Measurements from ENCODE around the gene ANAPC1. TPM values are rescaled to one million over a fixed set of nuclear protein-coding genes. Genes with fewer than 3 reads are reported as not detected.
A peak's percentile ranks its signal among the peaks of the same experiment; 100 is the strongest.
"Not testable (repeated sequence)": the region's sequence is repeated elsewhere in the genome, so short reads cannot be mapped to it uniquely, and the experiment has no call there.

ANAPC1 gene
- total RNA-seq, 1 donor from 2014 or later = 60.6 TPM

- not testable (repeated sequence) for H3K27me3 ChIP-seq (ENCODE audit: control insufficient read depth, insufficient read depth, low read length); FAIRE-seq; H3K4me3 ChIP-seq (ENCODE audit: low read depth, low read length); DNase-seq (ENCODE audit: low read depth); H3K36me3 ChIP-seq (ENCODE audit: control insufficient read depth, insufficient read depth, low read length)
- TF ChIP-seq CTCF (IDR thresholded peaks at IDR 0.05; ENCODE audit: insufficient read depth, low read length, severe bottlenecking) = peak; percentile 4
Observed at GRCh38 chr2:111812970-111813622, 70.9 kb downstream of the ANAPC1 start.

- DNase-seq (ENCODE audit: low read depth); FAIRE-seq; H3K27me3 ChIP-seq (ENCODE audit: control insufficient read depth, insufficient read depth, low read length): not testable (repeated sequence)
Observed at GRCh38 chr2:111790633-111791032, 93.4 kb downstream of the ANAPC1 start.

GRCh38 chr2:111784081-111784480 lies 99.9 kb downstream of the ANAPC1 start:
- not testable (repeated sequence) for H3K4me3 ChIP-seq (ENCODE audit: low read depth, low read length); FAIRE-seq; H3K27me3 ChIP-seq (ENCODE audit: control insufficient read depth, insufficient read depth, low read length); H3K36me3 ChIP-seq (ENCODE audit: control insufficient read depth, insufficient read depth, low read length); DNase-seq (ENCODE audit: low read depth)

More at GRCh38 chr2:111790633-111791032, 93.4 kb downstream of the ANAPC1 start:
- H3K4me3 ChIP-seq (ENCODE audit: low read depth, low read length); H3K36me3 ChIP-seq (ENCODE audit: control insufficient read depth, insufficient read depth, low read length): not testable (repeated sequence)

- FAIRE-seq; H3K36me3 ChIP-seq (ENCODE audit: control insufficient read depth, insufficient read depth, low read length); H3K4me3 ChIP-seq (ENCODE audit: low read depth, low read length); DNase-seq (ENCODE audit: low read depth); H3K27me3 ChIP-seq (ENCODE audit: control insufficient read depth, insufficient read depth, low read length): not testable (repeated sequence)
Observed at GRCh38 chr2:111782195-111782594, 101.8 kb downstream of the ANAPC1 start.

- not testable (repeated sequence) for H3K27me3 ChIP-seq (ENCODE audit: control insufficient read depth, insufficient read depth, low read length); DNase-seq (ENCODE audit: low read depth); H3K4me3 ChIP-seq (ENCODE audit: low read depth, low read length); H3K36me3 ChIP-seq (ENCODE audit: control insufficient read depth, insufficient read depth, low read length); FAIRE-seq
Observed at GRCh38 chr2:111781443-111782094, 102.4 kb downstream of the ANAPC1 start.

GRCh38 chr2:111777155-111777554 lies 106.8 kb downstream of the ANAPC1 start:
- not testable (repeated sequence) for FAIRE-seq; DNase-seq (ENCODE audit: low read depth); H3K4me3 ChIP-seq (ENCODE audit: low read depth, low read length)

GRCh38 chr2:111776296-111776695 lies 107.7 kb downstream of the ANAPC1 start:
- H3K4me3 ChIP-seq (ENCODE audit: low read depth, low read length); FAIRE-seq; H3K36me3 ChIP-seq (ENCODE audit: control insufficient read depth, insufficient read depth, low read length); DNase-seq (ENCODE audit: low read depth); H3K27me3 ChIP-seq (ENCODE audit: control insufficient read depth, insufficient read depth, low read length): not testable (repeated sequence)

More at GRCh38 chr2:111777155-111777554, 106.8 kb downstream of the ANAPC1 start:
- H3K27me3 ChIP-seq (ENCODE audit: control insufficient read depth, insufficient read depth, low read length); H3K36me3 ChIP-seq (ENCODE audit: control insufficient read depth, insufficient read depth, low read length): not testable (repeated sequence)

GRCh38 chr2:111772180-111772579 lies 111.8 kb downstream of the ANAPC1 start:
- DNase-seq (ENCODE audit: low read depth); FAIRE-seq; H3K4me3 ChIP-seq (ENCODE audit: low read depth, low read length); H3K36me3 ChIP-seq (ENCODE audit: control insufficient read depth, insufficient read depth, low read length); H3K27me3 ChIP-seq (ENCODE audit: control insufficient read depth, insufficient read depth, low read length): not testable (repeated sequence)

- not testable (repeated sequence) for DNase-seq (ENCODE audit: low read depth); FAIRE-seq; H3K36me3 ChIP-seq (ENCODE audit: control insufficient read depth, insufficient read depth, low read length); H3K4me3 ChIP-seq (ENCODE audit: low read depth, low read length); H3K27me3 ChIP-seq (ENCODE audit: control insufficient read depth, insufficient read depth, low read length)
Observed at GRCh38 chr2:111770916-111771658, 112.9 kb downstream of the ANAPC1 start.

GRCh38 chr2:111768266-111769190 lies 115.5 kb downstream of the ANAPC1 start:
- not testable (repeated sequence) for H3K27me3 ChIP-seq (ENCODE audit: control insufficient read depth, insufficient read depth, low read length); H3K36me3 ChIP-seq (ENCODE audit: control insufficient read depth, insufficient read depth, low read length); DNase-seq (ENCODE audit: low read depth); H3K4me3 ChIP-seq (ENCODE audit: low read depth, low read length); FAIRE-seq

GRCh38 chr2:111767087-111767486 lies 116.9 kb downstream of the ANAPC1 start:
- H3K4me3 ChIP-seq (ENCODE audit: low read depth, low read length); H3K36me3 ChIP-seq (ENCODE audit: control insufficient read depth, insufficient read depth, low read length); FAIRE-seq; H3K27me3 ChIP-seq (ENCODE audit: control insufficient read depth, insufficient read depth, low read length); DNase-seq (ENCODE audit: low read depth): not testable (repeated sequence)

GRCh38 chr2:111766295-111766694 lies 117.7 kb downstream of the ANAPC1 start:
- peak; percentile 43 for FAIRE-seq
- not testable (repeated sequence) for H3K27me3 ChIP-seq (ENCODE audit: control insufficient read depth, insufficient read depth, low read length); H3K36me3 ChIP-seq (ENCODE audit: control insufficient read depth, insufficient read depth, low read length); H3K4me3 ChIP-seq (ENCODE audit: low read depth, low read length); DNase-seq (ENCODE audit: low read depth)
